ENCODE measurements around the gene SCN1B.
"Not testable (repeated sequence)": the region's sequence is repeated elsewhere in the genome, so short reads cannot be mapped to it uniquely, and the experiment has no call there.

Gene SCN1B

GRCh38 chr19:35007427-35007826, 22.8 kb upstream of the SCN1B start:
- Mint-ChIP-seq H3K36me3 (ENCODE audit: low read depth) (peaks cover 34% of the 10 kb centered on the region), H3K4me1 (ENCODE audit: low read depth) (peaks cover 26% of the 10 kb centered on the region)
- not testable (repeated sequence) for H3K27ac Mint-ChIP-seq; H3K4me3 Mint-ChIP-seq; DNase-seq (ENCODE audit: low spot score); H3K27me3 Mint-ChIP-seq (ENCODE audit: low read depth); H3K9me3 Mint-ChIP-seq

DNA sequence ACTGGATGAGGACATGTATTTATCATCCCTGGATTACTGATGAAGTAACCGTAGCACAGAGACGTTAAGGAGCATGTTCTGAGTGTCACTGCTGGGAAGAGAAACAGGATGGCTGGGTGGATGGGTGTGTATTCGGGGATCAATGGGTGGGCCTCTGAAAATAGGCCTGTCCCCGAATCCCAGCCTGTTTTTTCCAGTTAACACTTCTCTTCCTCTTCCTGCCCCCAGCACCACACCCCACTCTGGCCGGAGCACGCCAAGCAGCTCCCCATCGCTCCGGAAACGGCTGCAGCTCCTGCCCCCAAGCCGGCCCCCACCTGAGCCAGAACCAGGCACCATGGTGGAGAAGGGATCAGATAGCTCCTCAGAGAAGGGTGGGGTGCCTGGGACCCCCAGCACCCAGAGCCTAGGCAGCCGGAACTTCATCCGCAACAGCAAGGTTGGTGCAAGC, 21.4 kb upstream of the SCN1B start:
- no peak overlapping the region for H3K4me3 Mint-ChIP-seq
- H3K27me3 Mint-ChIP-seq (ENCODE audit: low read depth) = no peaks in the 10 kb centered on the region
- H3K9me3 Mint-ChIP-seq = no peaks in the 10 kb centered on the region
- DNase-seq (ENCODE audit: low spot score) = no peak
- peaks cover 27% of the 10 kb centered on the region for H3K4me1 Mint-ChIP-seq (ENCODE audit: low read depth)
- no peak overlapping the region for H3K27ac Mint-ChIP-seq
- peaks cover 39% of the 10 kb centered on the region for H3K36me3 Mint-ChIP-seq (ENCODE audit: low read depth)

GRCh38 chr19:35009424-35010415, 20.6 kb upstream of the SCN1B start:
- no peak overlapping the region for H3K4me3 Mint-ChIP-seq
- H3K36me3 Mint-ChIP-seq (ENCODE audit: low read depth) = peaks cover 45% of the 10 kb centered on the region

DNA sequence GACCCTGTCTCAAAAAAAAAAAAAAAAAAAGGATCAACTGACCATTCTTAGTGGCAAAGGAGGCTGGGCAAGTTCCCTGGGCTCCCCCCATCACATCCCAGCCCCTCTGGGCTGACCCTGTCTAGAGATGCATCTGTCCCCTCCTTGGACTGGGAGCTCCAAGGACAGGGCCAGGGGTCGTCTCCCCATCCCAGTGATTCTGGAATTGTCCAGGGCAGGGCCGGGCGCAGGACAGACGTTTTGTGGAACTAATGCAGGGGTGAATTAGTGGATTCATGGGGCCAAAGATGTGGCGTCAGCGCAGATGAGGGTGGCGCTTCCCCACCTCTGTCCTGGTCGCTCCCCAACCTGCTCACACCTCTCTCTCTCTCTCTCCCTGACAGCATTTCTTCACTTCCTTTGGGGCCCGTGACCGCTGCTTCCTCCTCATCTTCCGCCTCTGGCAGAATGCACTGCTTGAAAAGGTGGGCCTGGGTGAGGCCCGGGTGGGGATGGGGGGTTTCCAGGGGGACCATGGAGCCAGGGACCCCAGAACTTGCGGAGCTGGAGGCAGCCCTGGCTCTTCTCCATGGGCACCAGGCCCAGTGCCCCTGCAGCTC, 19.1 kb upstream of the SCN1B start:
- Mint-ChIP-seq H3K4me1 (ENCODE audit: low read depth) (peaks cover 32% of the 10 kb centered on the region), H3K9me3 (no peaks in the 10 kb centered on the region), H3K27ac (peak overlapping the region; percentile 26), H3K36me3 (ENCODE audit: low read depth) (peaks cover 58% of the 10 kb centered on the region), H3K4me3 (no peak overlapping the region), H3K27me3 (ENCODE audit: low read depth) (no peaks in the 10 kb centered on the region)
- no peak for DNase-seq (ENCODE audit: low spot score)

More at GRCh38 chr19:35009424-35010415, 20.6 kb upstream of the SCN1B start:
- Mint-ChIP-seq H3K27me3 (ENCODE audit: low read depth) (no peaks in the 10 kb centered on the region), H3K27ac (no peak overlapping the region), H3K4me1 (ENCODE audit: low read depth) (peaks cover 31% of the 10 kb centered on the region), H3K9me3 (no peaks in the 10 kb centered on the region)
- DNase-seq (ENCODE audit: low spot score) = no peak

DNA sequence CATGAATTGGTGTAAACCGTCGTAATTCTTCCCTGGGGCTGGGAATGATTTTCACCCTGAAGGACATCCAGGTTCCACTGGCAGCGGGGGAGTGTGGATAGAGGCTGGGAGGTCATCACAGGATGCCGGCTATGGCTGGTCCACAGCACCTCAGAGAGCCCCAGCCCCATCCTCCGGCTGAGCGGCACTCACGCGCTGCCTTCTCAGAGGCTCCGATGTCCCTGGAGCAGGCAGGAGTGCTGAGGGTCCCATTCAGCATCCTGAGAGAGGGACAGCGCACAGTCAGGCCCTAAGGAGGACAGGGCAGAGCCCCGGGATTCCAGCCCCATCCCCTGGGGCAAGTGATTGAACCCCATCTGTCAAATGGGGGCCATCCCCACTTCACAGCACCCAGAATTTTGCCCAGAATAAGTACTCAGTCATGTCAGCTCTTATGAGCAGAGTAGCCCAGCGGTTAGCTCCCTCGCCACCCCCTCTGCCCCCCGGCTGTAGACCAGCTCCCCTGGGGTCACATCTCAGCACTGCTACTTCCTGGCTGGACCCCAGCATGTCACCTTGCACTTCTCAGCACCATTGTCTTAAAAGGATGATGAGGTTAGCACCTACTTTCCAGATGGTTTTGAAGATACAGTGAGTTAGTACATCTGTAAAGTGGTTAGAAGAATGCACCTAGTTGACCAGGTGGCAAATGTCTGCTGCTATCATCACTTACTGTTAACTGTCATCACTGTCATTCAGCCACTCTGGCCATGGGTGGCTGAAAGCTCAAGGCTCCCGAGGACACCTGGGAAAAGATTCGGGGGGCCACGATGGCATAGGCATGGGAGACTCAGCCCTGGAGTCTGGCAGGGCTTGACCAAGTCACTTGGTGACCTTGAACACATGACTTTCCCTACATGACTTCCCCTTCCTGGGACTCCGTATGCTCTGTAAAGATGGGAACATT, 18.3 kb upstream of the SCN1B start:
- peaks cover 27% of the 10 kb centered on the region for H3K4me1 Mint-ChIP-seq (ENCODE audit: low read depth)
- H3K9me3 Mint-ChIP-seq = no peaks in the 10 kb centered on the region
- peaks cover 52% of the 10 kb centered on the region for H3K36me3 Mint-ChIP-seq (ENCODE audit: low read depth)
- H3K4me3 Mint-ChIP-seq = no peak overlapping the region
- H3K27ac Mint-ChIP-seq = no peak overlapping the region
- no peaks in the 10 kb centered on the region for H3K27me3 Mint-ChIP-seq (ENCODE audit: low read depth)
- no peak for DNase-seq (ENCODE audit: low spot score)

DNA sequence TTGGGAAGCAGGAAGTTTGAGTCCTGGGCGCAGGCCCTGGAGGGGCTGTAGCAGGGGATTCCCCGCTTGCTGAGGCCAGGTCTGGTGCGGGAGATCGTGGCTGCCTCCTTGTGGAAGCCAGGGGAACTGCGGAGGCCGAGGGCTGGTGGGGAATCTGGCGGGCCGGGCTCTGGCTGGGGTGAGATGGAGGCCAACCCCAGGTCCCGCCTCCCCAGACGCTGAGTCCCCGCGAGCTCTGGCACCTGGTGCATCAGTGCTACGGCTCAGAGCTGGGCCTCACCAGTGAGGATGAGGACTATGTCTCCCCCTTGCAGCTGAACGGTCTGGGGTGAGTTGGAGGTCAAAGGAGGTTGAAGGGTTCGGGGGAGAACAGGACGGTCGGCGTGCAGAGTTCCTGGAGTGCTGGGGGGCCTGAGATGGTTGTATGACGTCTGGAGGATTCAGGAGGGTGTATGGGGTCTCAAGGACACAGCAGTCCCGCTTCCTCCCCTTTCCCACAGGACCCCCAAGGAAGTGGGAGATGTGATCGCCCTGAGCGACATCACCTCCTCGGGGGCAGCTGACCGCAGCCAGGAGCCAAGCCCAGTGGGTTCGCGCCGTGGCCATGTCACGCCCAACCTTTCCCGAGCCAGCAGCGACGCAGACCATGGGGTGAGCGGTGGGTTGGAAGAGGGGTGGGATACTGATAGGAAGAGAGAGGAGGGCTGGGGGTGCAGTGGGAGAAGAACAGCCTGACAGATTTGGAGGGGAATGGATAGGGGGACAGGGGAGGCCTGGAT, 17.0 kb upstream of the SCN1B start:
- no peaks in the 10 kb centered on the region for H3K27me3 Mint-ChIP-seq (ENCODE audit: low read depth)
- H3K36me3 Mint-ChIP-seq (ENCODE audit: low read depth) = peaks cover 54% of the 10 kb centered on the region
- H3K27ac Mint-ChIP-seq = peak overlapping the region; percentile 62
- H3K9me3 Mint-ChIP-seq = no peaks in the 10 kb centered on the region
- peak overlapping the region; percentile 57 for H3K4me3 Mint-ChIP-seq
- H3K4me1 Mint-ChIP-seq (ENCODE audit: low read depth) = peaks cover 26% of the 10 kb centered on the region
- DNase-seq (ENCODE audit: low spot score) = peak; percentile 63

- peak overlapping the region; percentile 78 for H3K27ac Mint-ChIP-seq
- no peak for DNase-seq (ENCODE audit: low spot score)
- peaks cover 59% of the 10 kb centered on the region for H3K36me3 Mint-ChIP-seq (ENCODE audit: low read depth)
- peaks cover 26% of the 10 kb centered on the region for H3K4me1 Mint-ChIP-seq (ENCODE audit: low read depth)
- no peaks in the 10 kb centered on the region for H3K27me3 Mint-ChIP-seq (ENCODE audit: low read depth)
- H3K9me3 Mint-ChIP-seq = no peaks in the 10 kb centered on the region
- peak overlapping the region; percentile 63 for H3K4me3 Mint-ChIP-seq
Measured at GRCh38 chr19:35013820-35014754, 16.2 kb upstream of the SCN1B start.

- not testable (repeated sequence) for H3K27me3 Mint-ChIP-seq (ENCODE audit: low read depth); H3K9me3 Mint-ChIP-seq; DNase-seq (ENCODE audit: low spot score)
- peak overlapping the region; percentile 63 for H3K4me3 Mint-ChIP-seq
- peak overlapping the region; percentile 78 for H3K27ac Mint-ChIP-seq
- peaks cover 57% of the 10 kb centered on the region for H3K36me3 Mint-ChIP-seq (ENCODE audit: low read depth)
- peaks cover 26% of the 10 kb centered on the region for H3K4me1 Mint-ChIP-seq (ENCODE audit: low read depth)
Measured at GRCh38 chr19:35014774-35015173, 15.5 kb upstream of the SCN1B start.

- no peak overlapping the region for H3K27ac Mint-ChIP-seq
- DNase-seq (ENCODE audit: low spot score) = no peak
- no peaks in the 10 kb centered on the region for H3K27me3 Mint-ChIP-seq (ENCODE audit: low read depth)
- H3K36me3 Mint-ChIP-seq (ENCODE audit: low read depth) = peaks cover 61% of the 10 kb centered on the region
- H3K9me3 Mint-ChIP-seq = no peaks in the 10 kb centered on the region
- H3K4me1 Mint-ChIP-seq (ENCODE audit: low read depth) = peaks cover 26% of the 10 kb centered on the region
- H3K4me3 Mint-ChIP-seq = no peak overlapping the region
Measured at GRCh38 chr19:35015270-35015953, 14.9 kb upstream of the SCN1B start.

GRCh38 chr19:35015954-35016351, 14.3 kb upstream of the SCN1B start:
- no peak for DNase-seq (ENCODE audit: low spot score)
- Mint-ChIP-seq H3K36me3 (ENCODE audit: low read depth) (peaks cover 61% of the 10 kb centered on the region), H3K27ac (no peak overlapping the region), H3K27me3 (ENCODE audit: low read depth) (no peaks in the 10 kb centered on the region), H3K9me3 (no peaks in the 10 kb centered on the region), H3K4me3 (no peak overlapping the region), H3K4me1 (ENCODE audit: low read depth) (peaks cover 26% of the 10 kb centered on the region)

- H3K4me3 Mint-ChIP-seq = no peak overlapping the region
- H3K4me1 Mint-ChIP-seq (ENCODE audit: low read depth) = peaks cover 20% of the 10 kb centered on the region
Measured at GRCh38 chr19:35017507-35017906, 12.8 kb upstream of the SCN1B start.

DNA sequence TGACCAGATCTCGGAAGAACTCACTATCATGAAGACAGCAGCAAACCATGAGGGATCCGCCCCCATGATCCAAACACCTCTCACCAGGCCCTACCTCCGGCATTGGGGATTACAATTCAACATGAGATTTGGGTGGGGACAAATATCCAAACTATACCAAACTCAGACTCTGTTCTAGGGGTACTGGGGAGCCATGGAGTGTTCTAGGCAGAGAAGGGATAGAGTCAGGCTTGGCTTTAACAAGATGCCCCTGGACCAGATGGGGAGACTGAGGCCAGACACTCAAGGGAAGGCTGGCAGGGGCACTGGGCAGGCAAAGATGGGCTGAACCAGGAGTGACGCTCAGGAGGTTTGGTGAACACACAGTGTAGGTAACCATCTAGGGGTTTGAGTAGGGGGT, 11.9 kb upstream of the SCN1B start:
- no peaks in the 10 kb centered on the region for H3K9me3 Mint-ChIP-seq
- no peak for DNase-seq (ENCODE audit: low spot score)
- no peak overlapping the region for H3K4me3 Mint-ChIP-seq
- peaks cover 11% of the 10 kb centered on the region for H3K4me1 Mint-ChIP-seq (ENCODE audit: low read depth)
- H3K27ac Mint-ChIP-seq = no peak overlapping the region
- peaks cover 59% of the 10 kb centered on the region for H3K36me3 Mint-ChIP-seq (ENCODE audit: low read depth)
- no peaks in the 10 kb centered on the region for H3K27me3 Mint-ChIP-seq (ENCODE audit: low read depth)

More at GRCh38 chr19:35017507-35017906, 12.8 kb upstream of the SCN1B start:
- no peaks in the 10 kb centered on the region for H3K27me3 Mint-ChIP-seq (ENCODE audit: low read depth)
- DNase-seq (ENCODE audit: low spot score) = no peak
- H3K36me3 Mint-ChIP-seq (ENCODE audit: low read depth) = peaks cover 61% of the 10 kb centered on the region
- peak overlapping the region; percentile 10 for H3K27ac Mint-ChIP-seq
- no peaks in the 10 kb centered on the region for H3K9me3 Mint-ChIP-seq

Measured in T-helper 2 cell treated with Interferon-gamma antibody and Interleukin-4, amounts not matched to agents 5 μg/mL and 100 μg/mL, for 36 hours (primary cell).